DMS153 treated with DMSO at 0.1 percent for 48 hours (cell line): Measurements from ENCODE around the gene PRDM7.
A peak's percentile ranks its signal among the peaks of the same experiment; 100 is the strongest.
"Not testable (repeated sequence)": the region's sequence is repeated elsewhere in the genome, so short reads cannot be mapped to it uniquely, and the experiment has no call there.

Source experiments
- DNase-seq: peaks from one replicate; lab custom pipeline; 2025; ENCODE audit not compliant: unreplicated experiment; lab: John Stamatoyannopoulos, UW

The PRDM7 gene

DNA sequence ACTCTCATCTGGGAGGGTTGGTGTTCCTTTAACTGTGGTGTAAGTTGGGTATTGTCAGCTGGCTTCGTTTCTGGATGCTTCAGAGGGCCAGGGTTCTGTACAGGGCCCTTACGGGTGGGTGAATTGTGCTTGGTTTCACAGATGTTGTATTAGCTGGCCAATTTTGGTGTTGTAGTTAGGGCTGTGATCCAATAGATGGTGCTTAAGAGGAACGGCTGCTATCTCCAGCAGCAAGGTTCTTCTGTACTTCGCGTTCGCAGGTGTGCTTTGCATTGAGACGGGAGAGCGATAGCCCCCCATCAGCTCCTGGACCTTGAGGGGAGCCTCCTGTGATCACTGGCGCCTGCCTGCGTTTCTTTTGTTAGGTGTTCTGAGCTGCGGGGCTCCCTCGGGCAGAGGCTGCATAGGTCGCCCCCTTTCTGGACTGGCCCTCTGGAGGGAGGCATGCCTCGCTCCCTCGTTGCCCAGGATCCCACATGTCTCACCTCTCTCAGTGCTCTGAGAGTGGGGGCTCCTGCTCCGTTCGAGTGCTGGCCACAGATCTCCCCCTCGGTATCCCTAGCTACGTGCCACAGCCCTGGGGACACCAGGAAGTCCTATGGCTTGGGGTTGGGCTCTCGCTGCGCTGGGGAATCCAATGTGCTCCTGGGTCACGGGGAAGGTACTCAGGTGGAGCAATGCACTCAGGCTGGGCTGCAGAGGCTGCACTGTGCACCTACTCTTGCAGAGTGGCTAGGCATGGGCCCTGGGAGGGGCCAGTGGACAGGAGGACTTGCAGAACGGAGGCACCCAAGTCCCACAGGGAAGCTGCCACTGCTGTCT, 837 bp upstream of the PRDM7 start:
- DNase-seq = peak; percentile 52

DNA sequence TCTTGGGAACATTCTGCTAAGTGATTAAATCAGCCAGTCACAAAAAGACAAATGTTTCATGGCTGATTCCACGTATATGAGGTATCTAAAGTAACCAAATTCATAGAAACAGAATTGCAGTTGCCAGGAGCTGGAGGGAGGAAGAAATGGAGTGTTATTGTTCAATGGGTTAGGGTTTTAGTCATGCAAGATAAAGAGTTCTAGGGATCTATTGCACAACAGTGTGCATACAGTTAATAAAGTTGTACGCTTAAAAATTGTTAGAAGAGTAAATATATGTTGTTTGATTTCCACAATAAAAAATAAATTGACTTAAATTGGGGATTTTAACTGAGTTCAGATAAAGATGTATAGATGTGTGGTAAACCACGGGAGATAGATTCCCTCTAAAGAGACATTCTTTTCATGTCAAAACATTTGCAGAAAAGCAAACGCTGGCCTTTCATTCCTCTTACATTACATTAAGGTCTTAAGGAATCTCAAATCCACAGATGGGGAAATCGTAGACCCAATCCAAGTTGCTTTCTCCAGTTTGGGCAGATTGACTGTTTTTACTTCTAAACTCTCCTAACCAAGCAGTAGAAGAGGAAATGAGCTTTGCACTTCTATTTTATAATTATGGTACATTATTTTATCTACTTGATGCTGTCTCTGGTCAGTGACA, 4.6 kb downstream of the PRDM7 start:
- no peak for DNase-seq

DNA sequence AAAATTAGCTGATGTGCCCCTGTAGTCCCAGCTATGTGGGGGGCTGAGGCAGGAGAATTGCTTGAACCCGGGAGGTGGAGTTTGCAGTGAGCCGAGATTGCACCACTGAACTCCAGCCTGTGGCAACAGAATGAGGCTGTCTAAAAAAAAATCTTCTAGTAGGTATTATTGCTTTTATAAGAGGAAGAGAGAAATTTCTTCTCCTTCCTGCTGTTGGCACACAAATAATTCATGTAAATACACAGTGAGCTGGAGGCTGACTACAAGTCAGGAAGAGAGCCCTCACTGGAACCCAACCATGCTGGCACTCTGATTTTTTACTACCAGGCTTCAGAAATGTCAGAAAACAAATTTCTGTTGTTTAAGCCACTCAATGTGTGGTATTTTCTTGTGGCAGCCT, 6.7 kb downstream of the PRDM7 start:
- DNase-seq = no peak

DNA sequence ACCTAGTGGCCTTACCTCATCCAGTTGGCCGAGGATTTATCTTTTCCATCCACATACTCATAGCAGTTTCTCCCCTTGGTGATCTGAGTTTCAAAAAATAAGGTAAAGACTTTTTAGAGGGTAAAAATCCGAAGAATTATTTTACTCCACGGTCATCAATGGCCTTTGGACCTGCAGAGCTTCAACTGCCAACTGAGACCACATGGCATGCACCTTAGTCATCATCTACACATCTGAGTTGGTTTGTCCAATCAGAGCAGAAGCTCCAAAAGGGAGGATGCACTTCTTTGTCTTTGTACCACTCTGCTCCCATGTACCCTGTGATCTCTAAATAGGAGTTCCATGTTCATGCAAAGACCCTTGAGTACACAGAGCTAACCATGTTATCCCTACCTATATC, 15.7 kb downstream of the PRDM7 start:
- no peak for DNase-seq

DNA sequence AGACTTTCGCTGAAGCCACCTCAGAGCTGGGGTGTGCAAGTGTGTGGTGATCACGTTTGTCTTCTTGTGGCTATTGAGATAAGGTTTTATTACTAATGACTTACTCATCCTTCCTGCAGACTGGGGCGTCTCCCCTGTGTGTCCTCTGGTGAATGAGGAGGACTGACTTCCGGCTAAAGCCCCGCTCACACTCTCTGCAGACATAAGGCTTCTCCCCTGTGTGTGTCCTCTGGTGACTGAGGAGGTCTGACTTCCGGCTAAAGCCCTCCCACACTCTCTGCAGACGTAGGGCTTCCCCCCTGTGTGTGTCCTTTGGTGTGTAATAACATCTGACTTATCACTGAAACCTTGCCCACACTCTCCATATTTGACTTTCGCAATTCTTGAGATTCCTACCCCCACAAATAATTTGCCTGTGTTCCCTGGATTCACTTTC, 19.4 kb downstream of the PRDM7 start:
- no peak for DNase-seq

DNA sequence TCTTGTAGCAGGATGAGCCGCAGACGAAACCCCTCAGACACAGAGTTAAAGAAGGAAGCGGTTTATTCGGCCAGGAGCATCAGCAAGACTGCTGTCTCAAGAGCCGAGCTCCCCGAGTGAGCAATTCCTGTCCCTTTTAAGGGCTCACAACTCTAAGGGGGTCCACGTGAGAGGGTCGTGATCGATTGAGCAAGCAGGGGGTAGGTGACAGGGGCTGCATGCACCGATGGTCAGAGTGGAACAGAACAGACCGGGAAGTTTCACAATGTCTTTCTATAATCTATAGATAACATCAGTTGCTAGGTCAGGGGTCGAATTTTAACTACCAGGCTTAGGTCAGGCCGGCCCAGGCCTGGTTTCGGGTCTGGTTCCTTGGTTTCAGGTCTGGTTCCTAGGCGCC, 20.6 kb downstream of the PRDM7 start:
- DNase-seq = not testable (repeated sequence)

DNA sequence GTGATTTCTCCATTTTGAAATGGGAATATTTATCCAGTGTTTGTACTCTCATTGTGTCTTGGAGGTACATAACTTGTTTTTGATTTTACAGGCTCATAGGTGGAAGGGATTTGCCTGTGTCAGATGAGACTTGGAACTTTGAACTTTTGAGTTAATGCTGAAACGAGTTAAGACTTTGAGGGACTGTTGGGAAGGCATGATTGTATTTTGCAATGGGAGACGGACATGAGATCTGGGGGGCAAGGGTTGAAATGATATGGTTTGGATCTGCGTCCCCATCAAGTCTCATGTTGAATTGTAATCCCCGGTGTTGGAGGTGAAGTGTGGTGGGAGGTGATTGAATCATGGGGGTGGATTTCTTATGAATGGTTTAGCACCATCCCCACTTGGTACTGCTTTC, 21.8 kb downstream of the PRDM7 start:
- no peak for DNase-seq

DNA sequence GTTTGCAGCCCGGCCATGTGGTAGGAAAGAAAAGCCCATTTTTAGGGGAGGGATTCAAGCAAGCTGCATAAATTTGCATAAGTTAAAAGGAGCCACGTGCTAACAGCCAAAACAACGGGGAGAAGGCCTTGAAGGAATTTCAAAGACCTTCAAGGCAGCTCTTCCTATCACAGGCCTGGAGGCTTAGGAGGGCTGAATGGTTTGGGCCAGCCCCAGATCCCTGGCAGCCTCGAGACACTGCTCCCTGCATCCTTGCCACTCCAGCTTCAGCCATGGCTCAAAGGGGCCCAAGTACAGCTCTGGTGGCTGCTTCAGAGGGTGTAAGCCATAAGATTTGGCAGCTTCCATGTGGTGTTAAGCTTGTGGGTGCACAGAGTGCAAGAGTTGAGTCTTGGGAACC, 22.6 kb downstream of the PRDM7 start:
- DNase-seq = no peak

DNA sequence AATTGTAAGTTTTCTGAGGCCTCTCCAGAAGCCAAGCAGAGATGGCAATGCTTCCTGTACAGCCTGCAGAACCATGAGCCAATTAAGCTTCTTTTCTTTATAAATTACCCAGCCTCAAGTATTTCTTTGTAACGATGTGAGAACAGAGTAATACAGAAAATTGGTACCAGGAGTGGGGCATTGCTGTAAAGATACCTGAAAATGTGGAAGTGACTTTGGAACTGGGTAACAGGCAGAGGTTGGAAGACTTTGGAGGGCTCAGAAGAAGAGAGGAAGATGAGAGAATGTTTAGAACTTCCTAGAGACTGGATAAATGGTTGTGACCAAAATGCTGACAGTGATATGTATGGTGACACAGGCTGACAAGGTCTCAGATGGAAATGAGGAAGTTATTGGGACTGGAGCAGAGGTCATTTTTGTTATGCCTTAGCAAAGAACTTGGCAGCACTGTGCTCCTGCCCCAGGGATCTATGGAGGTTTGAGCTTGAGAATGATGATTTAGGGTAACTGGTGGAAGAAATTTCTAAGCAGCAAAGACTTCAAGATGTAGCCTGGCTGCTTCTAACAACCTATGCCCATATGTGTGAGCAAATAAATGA, 23.1 kb downstream of the PRDM7 start:
- no peak for DNase-seq

DNA sequence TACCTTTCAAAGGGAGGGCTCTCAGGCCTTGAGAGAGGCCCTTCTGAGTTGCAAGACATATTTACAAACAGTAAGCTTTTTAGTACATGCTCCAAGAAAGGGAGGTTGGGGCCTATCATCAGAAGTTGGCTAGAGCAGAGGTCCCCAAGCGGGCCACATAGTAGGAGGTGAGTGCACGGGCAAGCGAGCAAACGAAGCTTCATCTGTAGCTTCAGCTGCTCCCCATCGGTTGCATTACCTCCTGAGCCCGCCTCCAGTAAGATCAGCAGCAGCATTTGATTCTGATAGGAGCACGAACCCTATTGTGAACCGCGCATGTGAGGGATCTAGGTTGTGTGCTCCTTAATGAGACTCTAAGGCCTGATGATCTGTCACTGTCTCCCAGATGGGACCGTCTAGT, 26.2 kb downstream of the PRDM7 start:
- no peak for DNase-seq

DNA sequence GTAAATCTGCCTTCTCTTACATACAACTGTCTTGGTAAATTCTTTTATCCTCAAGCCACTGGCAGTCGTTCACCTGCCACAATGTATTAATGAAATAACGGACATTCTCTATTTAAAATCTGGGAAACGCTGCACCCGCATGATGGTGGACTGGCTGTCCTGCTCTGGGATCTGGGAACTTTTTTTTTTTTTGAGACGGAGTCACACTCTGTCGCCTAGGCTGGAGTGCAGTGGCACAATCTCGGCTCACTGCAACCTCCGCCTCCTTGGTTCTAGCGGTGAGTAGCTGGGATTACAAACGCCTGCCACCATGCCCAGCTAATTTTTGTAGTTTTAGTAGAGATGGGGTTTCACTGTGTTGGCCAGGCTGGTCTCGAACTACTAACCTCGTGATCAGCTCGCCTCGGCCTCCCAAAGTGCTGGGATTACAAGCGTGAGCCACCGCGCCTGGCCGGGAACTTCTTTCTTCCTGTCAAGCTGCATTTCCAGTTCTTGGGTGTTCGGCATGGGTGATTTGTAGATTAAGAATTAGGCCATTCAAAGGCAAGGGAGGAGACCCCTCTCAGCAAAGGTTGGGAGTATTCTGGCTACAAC, 28.3 kb downstream of the PRDM7 start:
- no peak for DNase-seq

DNA sequence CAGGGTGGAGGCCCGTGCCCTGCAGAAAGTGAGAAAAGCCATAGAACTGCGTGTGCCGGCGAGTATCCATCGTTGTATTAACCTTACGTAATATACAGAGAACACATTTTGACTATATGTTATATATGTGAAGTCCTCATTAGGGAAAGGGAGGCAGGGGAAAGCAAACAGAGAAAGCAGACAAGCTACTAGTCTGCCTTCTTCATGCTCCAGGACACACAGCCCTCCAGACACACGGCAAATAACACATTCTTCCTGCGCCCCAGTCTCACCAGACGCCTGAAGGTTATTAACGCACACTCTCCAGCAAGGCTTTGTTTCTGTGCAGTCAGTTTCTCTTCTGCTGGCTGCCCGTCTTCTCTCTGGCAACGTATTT, 28.8 kb downstream of the PRDM7 start:
- no peak for DNase-seq

DNA sequence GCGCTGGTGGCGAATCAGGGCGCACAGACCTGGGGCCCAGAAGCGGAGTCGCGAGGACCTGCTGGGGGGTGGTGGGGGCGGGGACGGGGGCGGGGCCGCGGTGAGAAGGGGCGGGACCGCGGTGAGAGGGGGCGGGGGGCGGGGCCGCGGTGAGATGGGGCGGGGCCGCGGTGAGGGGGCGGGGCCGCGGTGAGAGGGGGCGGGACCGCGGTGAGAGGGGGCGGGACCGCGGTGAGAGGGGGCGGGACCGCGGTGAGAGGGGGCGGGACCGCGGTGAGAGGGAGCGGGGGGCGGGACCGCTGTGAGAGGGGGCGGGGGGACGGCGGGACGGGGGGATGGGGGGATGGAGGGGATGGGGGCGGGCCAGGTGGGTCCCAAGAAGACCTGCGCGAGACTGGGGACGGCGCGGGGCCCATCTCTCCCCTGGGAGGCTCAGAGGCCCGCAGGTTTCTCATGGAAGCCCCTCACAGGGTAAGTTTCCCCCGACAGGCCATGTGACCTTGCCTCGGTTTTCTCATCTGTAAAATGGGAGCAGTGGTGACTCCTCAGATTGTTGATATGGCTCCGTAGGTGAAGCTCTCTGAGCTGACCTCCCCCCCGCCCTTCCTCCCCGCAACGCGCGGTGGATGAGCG, 29.3 kb downstream of the PRDM7 start:
- no peak for DNase-seq

DNA sequence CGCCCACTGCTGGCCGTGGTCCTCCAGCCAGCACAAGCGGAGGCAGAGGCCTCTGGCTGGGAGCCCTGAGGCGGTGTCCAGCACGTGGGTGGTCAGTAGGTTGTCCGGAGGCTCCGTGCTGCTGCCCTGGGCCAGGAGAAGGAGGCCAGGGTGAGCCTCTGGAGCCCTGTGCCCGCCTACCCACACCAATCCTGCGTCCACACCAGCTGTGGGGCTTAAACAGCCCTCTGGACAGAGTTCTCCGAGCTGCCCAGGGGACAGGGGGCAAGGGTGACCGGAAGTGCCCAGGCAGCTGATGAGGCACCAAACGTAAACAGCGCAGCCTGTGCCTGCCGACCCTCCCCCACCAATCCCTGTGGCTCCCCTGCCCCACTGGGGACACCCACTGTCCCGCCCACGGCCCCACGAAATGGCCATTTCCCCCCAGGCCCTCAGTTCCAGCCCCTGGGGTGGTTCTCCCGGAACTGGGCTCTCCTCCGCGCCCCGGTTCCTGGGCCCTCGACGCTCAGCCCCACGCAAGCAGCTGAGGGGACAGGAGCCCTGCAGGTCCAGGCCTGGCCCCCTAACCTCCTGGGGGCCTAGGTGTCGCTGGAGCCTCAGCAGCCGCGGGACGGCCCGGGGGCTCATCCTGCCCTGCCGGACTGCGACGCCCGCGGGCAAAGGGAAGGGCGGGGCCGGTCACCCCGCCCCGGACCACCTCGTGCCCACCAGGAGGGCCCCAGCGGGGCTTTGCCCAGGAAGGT, 30.0 kb downstream of the PRDM7 start:
- peak; percentile 2 for DNase-seq

DNA sequence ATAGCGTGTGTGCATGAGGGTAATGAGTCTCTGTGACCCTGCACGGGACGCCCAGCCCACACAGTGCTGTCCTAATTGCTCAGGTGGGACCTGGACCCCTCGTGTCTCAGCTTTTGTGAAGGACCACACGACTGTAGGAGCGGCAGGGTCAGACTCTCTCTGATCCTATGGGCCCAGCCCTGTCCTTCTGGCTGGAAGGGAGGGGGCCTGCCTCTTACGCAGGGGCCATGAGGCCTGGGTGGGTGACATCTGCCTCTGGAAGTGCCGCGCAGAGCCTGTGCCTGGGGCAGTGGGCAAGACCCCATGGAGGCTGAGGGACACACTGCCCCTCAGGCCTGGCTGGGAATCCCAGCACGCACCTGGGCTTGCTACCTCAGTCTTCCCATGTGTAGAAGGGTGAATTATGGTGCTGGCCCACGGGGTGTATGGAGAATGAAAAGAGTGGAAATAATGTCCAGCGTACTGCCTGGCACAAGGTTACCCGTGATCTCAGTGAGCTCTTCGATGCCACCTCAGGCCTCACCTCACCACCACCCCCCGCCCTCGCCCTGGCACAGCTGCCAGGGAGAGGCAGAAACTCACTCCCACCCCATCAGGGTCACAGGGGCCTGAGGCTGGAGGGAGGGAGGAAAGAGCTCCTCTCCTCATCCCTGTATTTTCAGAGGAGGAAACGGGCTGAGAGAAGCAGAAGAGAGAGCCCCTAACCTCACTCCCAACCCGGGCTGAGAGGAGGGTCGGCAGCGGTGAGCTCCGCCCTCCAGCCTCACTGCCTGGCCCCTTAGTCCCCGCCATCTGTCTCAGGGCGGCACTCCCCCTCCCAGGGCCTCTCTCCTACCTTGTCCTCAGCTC, 30.8 kb downstream of the PRDM7 start:
- peak; percentile 32 for DNase-seq

DNA sequence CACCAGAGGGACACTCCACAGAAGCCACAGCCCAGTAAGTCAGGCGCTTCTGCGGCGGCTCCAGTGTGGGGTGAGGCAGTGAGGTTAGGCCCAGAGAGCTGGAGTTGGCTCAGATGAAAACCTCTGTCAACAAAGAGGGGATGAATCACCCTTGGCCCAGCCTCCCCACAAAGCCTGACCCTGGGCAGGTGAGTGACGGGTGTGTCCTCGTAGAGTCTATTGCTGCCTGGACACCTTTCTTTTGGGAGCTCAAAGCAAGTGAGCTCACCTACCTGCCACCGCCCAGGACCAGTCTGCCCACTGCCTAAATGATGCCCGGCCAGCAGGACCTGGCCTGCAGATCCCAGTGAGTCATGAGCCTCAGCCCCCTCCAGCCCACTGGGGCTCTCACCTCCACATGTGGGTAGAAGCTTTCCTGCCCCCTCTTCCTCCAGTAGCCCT, 33.0 kb downstream of the PRDM7 start:
- peak; percentile 21 for DNase-seq

DNA sequence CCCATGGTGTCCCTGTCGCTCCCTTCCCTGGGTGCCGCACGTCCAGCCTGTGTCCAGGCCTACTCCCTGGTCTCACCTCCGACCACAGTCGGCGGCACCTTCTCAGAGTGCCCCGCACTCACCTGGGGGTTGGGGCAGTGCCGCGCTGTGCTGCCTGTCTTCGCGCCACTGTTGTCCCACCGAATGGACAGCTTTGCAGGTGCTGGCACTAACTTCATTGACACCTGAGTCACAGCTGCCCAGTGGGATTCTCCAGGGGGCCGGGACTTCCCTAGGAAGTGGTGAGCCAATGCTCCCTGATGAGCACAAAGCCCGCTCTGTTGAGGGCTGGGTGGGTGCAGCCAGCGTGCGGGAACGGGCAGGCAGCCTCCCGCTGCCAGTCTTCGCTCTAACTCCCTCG, 33.6 kb downstream of the PRDM7 start:
- no peak for DNase-seq

DNA sequence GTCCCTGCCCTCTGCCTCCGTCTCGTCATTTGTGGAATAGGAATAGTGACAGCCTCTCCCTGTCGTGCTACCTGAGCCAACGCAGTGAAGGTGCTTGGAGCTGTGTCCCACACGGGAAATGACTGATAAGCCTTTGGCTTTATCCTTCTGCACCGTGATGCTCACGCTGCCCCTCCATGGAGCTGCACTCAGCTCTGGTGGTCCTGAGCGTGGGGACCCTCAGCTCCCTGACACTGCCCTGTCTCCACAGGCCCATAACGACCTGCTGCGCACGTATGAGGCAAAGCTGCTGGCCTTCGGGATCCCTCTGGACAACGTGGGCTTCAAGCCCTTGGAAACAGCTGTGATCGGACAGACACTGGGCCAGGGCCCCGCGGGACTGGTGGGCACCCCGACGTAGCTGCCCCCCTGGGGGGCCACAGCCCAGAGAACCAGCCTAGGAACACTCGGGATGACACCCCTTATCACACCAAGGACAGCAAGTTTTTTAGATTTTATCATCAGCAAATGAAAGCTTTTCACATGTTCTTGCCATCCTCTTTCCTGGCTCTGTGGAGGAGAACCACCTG, 34.1 kb downstream of the PRDM7 start:
- DNase-seq = no peak

DNA sequence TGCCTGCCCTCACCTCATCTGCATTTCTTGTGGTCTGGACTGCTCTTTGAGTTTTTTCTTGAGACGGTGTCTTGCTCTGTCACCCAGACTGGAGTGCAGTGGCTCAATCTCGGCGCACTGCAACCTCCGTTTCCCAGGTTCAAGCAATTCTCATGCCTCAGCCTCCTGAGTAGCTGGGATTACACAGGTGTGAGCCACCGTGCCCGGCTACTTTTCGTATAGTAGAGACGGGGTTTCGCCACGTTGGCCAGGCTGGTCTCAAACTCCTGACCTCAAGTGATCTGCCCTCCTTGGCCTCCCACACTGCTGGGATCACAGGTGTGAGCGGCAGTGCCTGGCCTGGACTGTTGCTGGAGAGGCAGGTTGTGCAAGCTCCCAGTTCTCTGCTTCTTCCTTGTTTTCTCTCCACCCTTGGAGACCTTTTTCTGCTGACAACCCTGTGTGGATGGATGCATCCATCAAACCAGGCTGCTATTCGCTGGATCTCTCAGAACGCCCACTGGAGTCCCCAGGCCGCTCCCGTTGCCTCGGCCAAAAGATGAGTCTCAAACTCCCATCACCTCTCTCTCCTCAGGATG, 35.1 kb downstream of the PRDM7 start:
- DNase-seq = no peak
